ENCODE measurements around the gene REV3L.
"Not testable (repeated sequence)": the region's sequence is repeated elsewhere in the genome, so short reads cannot be mapped to it uniquely, and the experiment has no call there.

Gene REV3L

DNA sequence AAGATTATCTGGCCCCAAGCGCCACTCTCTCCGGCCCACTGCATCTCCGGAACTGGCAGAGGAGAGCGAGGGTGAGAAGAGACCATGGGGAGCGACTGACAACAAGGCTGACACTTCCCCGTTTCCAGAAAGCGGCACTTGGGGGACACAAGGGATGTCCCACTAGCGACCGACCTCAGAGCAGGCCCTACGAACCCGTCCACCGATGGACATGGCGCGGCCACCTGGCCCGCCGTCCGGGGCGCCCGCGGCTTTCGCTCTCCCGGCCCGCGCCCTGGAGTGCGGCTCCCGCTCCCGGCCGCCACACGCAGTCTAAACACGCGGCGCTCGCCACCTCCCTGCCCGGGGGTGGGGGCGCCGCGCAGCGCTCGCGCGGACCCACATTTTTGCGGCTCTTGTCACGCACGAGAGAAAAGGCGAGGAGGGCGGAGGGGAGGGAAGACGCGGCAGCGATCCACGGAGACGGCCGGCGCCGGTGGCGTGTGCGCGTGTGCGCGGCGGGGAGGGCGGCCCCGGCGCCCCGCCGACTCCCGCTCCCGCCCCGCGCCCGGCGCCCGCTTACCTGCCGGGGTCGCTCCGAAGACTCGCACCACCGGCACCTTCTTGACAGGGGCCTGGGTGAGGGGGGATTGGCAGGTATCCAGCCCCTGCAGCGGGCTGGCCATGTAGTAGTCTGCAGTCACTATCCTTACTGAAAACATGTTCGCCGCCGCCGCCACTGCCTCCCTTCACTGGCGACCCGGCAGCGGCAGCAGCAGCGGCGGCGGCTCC is 645 bp downstream of the REV3L start:
- no peak for DNase-seq
- peaks cover 56% of the 10 kb centered on the region for H3K4me1 Mint-ChIP-seq (ENCODE audit: low read depth)
- no peaks in the 10 kb centered on the region for H3K9me3 Mint-ChIP-seq
- no peaks in the 10 kb centered on the region for H3K27me3 Mint-ChIP-seq
- peak overlapping the region; percentile 92 for H3K4me3 Mint-ChIP-seq
- H3K36me3 Mint-ChIP-seq (ENCODE audit: low read depth) = peaks cover 32% of the 10 kb centered on the region
- peak overlapping the region; percentile 90 for H3K27ac Mint-ChIP-seq

DNA sequence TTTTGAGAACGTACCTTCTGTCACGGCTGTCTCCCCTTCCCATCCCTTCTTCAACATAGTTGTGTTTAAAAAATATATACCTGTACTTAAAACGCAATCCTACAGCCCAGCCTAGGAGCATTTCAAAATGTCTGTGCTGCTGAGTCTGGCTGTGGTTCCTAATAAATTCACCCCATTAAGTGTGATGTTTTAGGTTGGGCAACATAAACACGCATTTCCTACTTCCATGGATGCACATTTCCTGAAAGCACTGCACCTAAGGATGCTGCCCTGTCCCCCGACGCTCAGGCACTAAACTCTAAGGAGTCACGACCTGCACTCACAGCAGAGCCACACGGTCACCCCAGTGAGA is 1.2 kb downstream of the REV3L start:
- H3K4me3 Mint-ChIP-seq = peak overlapping the region; percentile 92
- H3K27ac Mint-ChIP-seq = peak overlapping the region; percentile 90
- peaks cover 28% of the 10 kb centered on the region for H3K36me3 Mint-ChIP-seq (ENCODE audit: low read depth)
- H3K4me1 Mint-ChIP-seq (ENCODE audit: low read depth) = peaks cover 56% of the 10 kb centered on the region
- no peak for DNase-seq
- H3K9me3 Mint-ChIP-seq = no peaks in the 10 kb centered on the region
- H3K27me3 Mint-ChIP-seq = no peaks in the 10 kb centered on the region

DNA sequence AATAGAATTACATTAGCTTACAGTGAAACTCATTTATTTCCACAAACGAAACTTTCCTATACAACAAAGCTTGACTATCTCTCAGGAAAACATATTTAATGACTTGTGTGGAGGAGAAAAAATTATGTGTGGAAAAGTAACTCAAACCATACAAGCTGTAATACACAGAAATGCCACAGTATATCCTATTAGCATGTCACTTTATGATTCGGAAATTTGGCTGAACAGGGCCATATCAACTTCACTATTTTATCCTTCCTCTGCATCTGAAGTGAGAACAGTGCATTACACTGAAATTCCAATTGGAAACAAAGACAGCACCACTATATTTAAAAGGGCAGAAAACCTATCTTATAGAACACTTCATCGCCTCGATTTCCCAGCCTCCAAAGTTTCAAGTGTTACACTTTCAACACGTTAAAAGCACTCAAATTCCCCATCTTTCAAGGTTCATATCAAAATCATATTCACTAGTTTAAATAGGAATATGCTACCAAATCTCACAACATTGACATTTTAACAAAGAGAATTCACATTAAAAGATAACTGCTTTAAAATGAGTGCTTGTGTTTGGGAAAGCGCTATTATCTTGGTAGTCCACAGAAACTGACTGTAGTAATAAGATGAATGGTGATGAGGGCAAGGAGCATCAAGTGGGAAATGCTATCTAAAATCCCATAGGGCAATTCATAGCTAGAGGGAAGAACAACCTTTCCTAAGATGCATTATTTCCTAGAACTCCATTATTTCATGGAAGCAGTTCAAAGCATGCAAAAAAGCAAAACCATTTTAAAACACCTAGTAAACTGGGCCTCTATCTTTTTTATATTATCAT is 1.8 kb downstream of the REV3L start:
- Mint-ChIP-seq H3K4me1 (ENCODE audit: low read depth) (peaks cover 50% of the 10 kb centered on the region), H3K9me3 (no peaks in the 10 kb centered on the region), H3K4me3 (peak overlapping the region; percentile 92), H3K36me3 (ENCODE audit: low read depth) (peaks cover 22% of the 10 kb centered on the region), H3K27ac (peak overlapping the region; percentile 90), H3K27me3 (no peaks in the 10 kb centered on the region)
- no peak for DNase-seq

DNA sequence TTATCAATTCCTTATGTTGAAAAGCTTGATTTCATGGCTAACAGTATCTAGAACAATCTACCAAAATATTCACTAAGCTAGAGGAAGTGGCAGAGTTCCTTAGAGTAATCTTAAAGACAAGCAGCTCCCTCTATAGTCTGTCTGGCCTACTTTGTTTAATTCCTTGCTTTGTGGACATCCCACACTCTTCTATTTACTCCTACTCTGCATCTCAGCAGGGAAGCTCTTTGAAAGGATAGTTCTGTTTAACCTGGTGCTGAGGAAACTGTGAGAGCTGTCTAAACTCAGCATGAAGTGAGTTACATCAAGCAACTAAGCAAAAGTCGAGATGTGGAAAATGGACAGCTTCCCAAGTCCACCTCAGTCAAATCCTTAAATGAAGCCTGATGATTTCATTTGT is 4.3 kb downstream of the REV3L start:
- Mint-ChIP-seq H3K36me3 (ENCODE audit: low read depth) (peaks cover 8% of the 10 kb centered on the region), H3K27me3 (no peaks in the 10 kb centered on the region), H3K4me3 (no peak overlapping the region), H3K27ac (no peak overlapping the region), H3K4me1 (ENCODE audit: low read depth) (peaks cover 45% of the 10 kb centered on the region), H3K9me3 (no peaks in the 10 kb centered on the region)
- DNase-seq = no peak

DNA sequence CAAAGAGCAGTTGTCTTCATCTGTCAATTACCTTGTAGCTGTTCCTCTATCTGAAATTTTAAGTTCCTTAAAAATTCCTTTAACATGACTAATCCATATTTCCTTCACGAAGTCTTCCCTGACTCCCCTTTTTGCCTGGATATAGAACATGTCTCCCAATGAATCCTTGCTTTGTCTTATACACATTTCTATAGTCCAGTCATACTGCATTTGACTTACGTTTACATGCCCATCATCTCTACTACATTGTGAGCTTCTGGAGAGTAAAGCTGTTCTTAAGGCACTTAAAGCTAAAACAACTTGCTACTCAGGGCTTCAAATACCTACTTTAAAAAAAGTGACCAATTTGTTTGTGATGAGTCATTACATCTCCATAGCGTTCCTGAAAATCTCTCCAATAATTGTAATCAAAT is 4.9 kb downstream of the REV3L start:
- no peak for DNase-seq
- Mint-ChIP-seq H3K4me3 (no peak overlapping the region), H3K36me3 (ENCODE audit: low read depth) (peaks cover 6% of the 10 kb centered on the region), H3K27ac (no peak overlapping the region), H3K4me1 (ENCODE audit: low read depth) (peaks cover 51% of the 10 kb centered on the region), H3K9me3 (no peaks in the 10 kb centered on the region), H3K27me3 (no peaks in the 10 kb centered on the region)

DNA sequence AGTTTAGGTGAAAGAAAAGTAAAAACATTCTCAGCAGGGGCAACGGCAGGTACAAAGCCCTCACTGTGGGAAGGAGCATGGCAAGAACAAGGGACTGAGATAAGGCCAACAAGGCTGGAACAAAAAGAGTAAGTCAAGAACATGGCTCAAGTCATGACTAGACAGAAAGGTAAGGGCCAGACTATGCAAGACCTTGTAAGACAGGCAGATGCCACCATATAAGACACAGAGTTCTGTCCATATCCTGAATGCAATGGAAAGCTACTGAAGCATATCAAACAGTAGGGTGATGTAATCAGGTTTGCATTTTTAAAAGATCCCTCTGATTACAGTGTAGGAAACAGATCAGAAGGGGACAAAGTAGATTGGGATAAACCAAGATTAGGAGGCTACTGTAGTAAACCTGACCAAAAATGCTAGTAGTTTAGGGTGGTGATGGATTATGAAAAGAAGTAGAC is 5.5 kb downstream of the REV3L start:
- Mint-ChIP-seq H3K36me3 (ENCODE audit: low read depth) (peaks cover 6% of the 10 kb centered on the region), H3K27ac (no peak overlapping the region), H3K4me3 (no peak overlapping the region), H3K4me1 (ENCODE audit: low read depth) (peaks cover 56% of the 10 kb centered on the region), H3K9me3 (no peaks in the 10 kb centered on the region), H3K27me3 (no peaks in the 10 kb centered on the region)
- no peak for DNase-seq

DNA sequence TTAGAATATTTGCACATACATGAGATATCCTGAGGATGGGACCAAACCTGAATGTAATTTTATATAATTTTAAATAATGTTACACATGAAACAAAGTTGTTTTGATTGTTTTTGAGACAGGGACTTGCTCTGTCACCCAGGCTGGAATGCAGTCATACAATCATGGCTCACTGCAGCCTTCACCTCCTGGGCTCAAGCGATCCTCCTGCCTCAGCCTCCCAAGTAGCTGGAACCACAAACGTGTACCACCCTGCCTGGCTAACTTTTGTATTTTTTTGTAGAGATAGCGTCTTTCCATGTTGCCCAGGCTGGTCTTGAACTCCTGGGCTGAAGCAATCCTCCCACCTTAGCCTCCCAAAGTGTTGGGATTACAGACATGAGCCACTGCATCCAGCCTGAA is 7.0 kb downstream of the REV3L start:
- peaks cover 62% of the 10 kb centered on the region for H3K4me1 Mint-ChIP-seq (ENCODE audit: low read depth)
- DNase-seq; H3K27me3 Mint-ChIP-seq; H3K27ac Mint-ChIP-seq; H3K4me3 Mint-ChIP-seq; H3K36me3 Mint-ChIP-seq (ENCODE audit: low read depth); H3K9me3 Mint-ChIP-seq: not testable (repeated sequence)

DNA sequence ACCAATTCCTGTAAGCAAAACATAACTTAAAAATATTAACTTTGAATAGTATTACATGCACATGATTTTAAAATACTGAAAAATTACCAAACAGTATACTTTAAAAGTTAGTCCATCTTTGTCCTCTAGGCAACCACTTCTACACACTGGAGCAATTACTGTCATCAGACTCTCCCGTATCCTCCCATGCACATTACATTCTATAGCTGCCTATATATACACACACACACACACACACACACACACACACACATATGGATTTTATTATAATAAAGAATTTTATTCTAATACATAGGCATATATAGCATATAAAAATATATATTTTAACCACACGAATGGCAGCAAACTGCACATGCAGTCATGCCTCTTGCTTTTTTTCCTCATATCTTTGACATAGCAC is 8.2 kb downstream of the REV3L start:
- Mint-ChIP-seq H3K4me3 (no peak overlapping the region), H3K4me1 (ENCODE audit: low read depth) (peaks cover 62% of the 10 kb centered on the region), H3K27me3 (no peaks in the 10 kb centered on the region), H3K9me3 (no peaks in the 10 kb centered on the region), H3K27ac (no peak overlapping the region), H3K36me3 (ENCODE audit: low read depth) (peaks cover 17% of the 10 kb centered on the region)
- no peak for DNase-seq

DNA sequence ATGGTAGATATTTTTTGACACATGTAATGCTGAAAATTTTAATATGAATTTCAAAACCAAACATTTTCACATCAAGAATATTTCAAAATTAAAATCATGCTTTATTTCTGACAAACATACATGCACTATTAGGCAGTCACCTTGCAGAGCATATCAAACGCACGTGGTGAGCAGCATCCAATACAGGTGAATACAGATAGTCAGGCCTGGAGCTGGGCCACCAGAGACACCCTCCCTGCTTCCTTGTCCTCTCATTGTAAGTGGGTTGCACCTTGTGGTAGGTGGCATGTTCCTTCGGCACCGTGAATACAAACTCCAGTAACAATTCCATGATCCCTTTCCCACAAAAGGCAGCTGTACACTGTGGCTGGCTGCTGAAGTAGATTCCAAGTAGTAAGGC is 8.9 kb downstream of the REV3L start:
- Mint-ChIP-seq H3K4me1 (ENCODE audit: low read depth) (peaks cover 62% of the 10 kb centered on the region), H3K27ac (no peak overlapping the region), H3K9me3 (no peaks in the 10 kb centered on the region), H3K27me3 (no peaks in the 10 kb centered on the region), H3K36me3 (ENCODE audit: low read depth) (peaks cover 23% of the 10 kb centered on the region), H3K4me3 (no peak overlapping the region)
- no peak for DNase-seq

DNA sequence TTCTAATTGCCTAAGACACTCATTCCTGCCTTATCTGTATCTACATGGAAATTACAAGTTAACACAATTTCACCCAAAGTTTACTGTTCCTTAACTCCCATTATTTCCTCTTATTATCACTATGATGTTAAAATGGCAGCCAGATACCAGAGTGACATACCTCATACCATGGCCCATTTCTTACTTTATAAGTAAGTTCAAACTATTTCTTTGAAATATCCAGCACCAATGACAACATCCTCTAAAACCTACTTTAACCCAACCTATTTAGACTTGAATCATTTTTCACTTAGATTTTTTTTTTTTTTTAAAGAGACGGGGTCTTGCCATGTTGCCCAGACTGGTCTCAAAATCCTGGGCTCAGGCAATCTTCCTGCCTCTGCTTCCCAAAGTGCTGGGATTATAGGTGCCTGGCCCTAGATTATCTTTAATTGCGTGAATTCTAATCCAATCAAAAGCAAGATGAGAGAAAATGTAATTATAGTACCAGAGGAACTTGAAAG is 10.0 kb downstream of the REV3L start:
- no peaks in the 10 kb centered on the region for H3K9me3 Mint-ChIP-seq
- H3K4me1 Mint-ChIP-seq (ENCODE audit: low read depth) = peaks cover 64% of the 10 kb centered on the region
- peak overlapping the region; percentile 72 for H3K27ac Mint-ChIP-seq
- no peak for DNase-seq
- no peaks in the 10 kb centered on the region for H3K27me3 Mint-ChIP-seq
- peak overlapping the region; percentile 1 for H3K4me3 Mint-ChIP-seq
- H3K36me3 Mint-ChIP-seq (ENCODE audit: low read depth) = peaks cover 29% of the 10 kb centered on the region

DNA sequence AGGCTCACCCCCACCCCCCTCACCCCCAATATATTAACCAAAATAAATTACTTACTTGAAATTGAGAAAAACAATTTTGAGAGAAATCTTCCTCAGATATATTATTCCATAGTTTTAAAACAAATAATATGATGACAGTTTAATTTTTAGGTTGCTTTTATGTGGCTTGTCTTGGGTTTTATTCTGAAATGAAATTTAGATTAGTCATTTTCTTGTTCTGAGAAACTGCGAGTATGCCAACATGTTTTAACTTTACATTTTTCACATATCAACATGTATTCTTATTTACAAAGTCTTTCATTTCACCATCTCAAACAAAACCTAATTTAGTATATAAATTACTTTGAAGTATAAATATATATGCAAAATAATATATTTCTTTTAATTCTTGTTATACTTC is 11.1 kb downstream of the REV3L start:
- no peaks in the 10 kb centered on the region for H3K27me3 Mint-ChIP-seq
- no peak for DNase-seq
- peaks cover 37% of the 10 kb centered on the region for H3K36me3 Mint-ChIP-seq (ENCODE audit: low read depth)
- H3K4me1 Mint-ChIP-seq (ENCODE audit: low read depth) = peaks cover 60% of the 10 kb centered on the region
- H3K27ac Mint-ChIP-seq = peak overlapping the region; percentile 86
- H3K4me3 Mint-ChIP-seq = no peak overlapping the region
- H3K9me3 Mint-ChIP-seq = no peaks in the 10 kb centered on the region

DNA sequence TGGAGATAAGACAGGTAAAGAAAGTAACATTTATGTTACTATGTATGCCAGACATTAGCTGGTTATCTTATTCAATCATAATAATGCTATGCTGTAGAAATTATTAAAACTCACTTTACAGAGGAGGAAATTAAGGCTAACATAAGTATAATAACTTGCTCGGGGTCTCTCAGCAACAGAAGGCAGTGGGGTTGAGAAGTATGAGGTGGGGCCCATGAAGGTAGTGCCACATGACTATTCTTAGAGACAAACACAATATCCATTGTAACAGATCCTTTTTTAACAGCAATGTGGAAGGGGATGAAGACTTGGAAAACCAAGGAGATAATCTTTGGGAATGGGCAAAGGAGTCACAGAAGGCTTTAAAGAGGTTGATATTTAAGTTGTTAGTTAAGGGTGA is 11.5 kb downstream of the REV3L start:
- H3K27ac Mint-ChIP-seq = peak overlapping the region; percentile 86
- H3K9me3 Mint-ChIP-seq = no peaks in the 10 kb centered on the region
- no peaks in the 10 kb centered on the region for H3K27me3 Mint-ChIP-seq
- H3K4me1 Mint-ChIP-seq (ENCODE audit: low read depth) = peaks cover 59% of the 10 kb centered on the region
- no peak for DNase-seq
- peaks cover 36% of the 10 kb centered on the region for H3K36me3 Mint-ChIP-seq (ENCODE audit: low read depth)
- H3K4me3 Mint-ChIP-seq = peak overlapping the region; percentile 38

DNA sequence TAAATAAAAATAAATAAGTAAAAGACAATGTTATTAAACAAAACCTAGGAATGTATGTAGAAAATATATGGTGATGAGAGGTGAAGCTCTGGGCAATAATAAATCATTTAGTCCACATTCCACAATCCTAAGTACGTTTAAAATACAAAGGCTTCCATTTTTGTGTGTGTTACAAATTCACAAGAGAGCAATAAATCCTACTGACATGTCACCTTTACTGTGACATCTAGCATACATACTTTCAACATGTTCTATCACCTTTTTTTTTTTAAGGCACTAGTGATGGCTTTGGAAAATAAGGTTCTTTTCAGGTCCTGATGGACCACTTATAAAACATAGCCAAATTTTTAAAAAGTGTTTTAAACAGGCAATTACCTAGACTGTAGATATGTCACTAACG is 12.0 kb downstream of the REV3L start:
- no peaks in the 10 kb centered on the region for H3K9me3 Mint-ChIP-seq
- no peak overlapping the region for H3K4me3 Mint-ChIP-seq
- H3K27me3 Mint-ChIP-seq = no peaks in the 10 kb centered on the region
- no peak for DNase-seq
- H3K27ac Mint-ChIP-seq = no peak overlapping the region
- H3K36me3 Mint-ChIP-seq (ENCODE audit: low read depth) = peaks cover 39% of the 10 kb centered on the region
- peaks cover 59% of the 10 kb centered on the region for H3K4me1 Mint-ChIP-seq (ENCODE audit: low read depth)

DNA sequence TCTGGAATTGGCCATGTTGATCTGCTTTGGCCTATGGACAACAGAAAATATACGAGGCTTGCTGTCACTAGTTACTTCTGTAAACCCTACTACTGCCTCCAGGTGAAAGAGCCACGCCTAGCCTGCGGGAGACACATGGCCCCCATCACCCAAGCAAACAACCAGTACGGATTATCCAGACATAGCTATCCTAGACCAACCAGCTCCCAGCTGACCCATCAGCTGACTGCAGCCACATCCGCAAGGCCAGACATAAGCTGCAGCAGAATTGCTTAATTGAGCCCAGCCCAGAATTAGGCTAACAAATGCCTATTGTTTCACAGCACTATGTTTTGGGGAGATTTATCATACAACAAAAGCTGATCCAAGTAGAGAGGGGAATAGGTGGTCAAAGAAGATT is 13.5 kb downstream of the REV3L start:
- Mint-ChIP-seq H3K4me3 (no peak overlapping the region), H3K9me3 (no peaks in the 10 kb centered on the region), H3K27ac (no peak overlapping the region), H3K36me3 (ENCODE audit: low read depth) (peaks cover 41% of the 10 kb centered on the region), H3K4me1 (ENCODE audit: low read depth) (peaks cover 55% of the 10 kb centered on the region), H3K27me3 (no peaks in the 10 kb centered on the region)
- DNase-seq = no peak

Measured in activated T-cell treated with anti-CD3 and anti-CD28 coated beads, Interleukin-2, amount 50 U/mL, for 24 hours (primary cell).